Activated T-helper 9 cell treated with anti-CD3 and anti-CD28 coated beads, Interleukin-2, amount 50 U/mL, for 16 hours (primary cell): ENCODE measurements around the gene ABCA2.

Experiments used
- DNase-seq: peaks from one replicate; pipeline ENCODE4 v3.0.0-alpha.2; 2020; ENCODE audit warnings: low read depth

The ABCA2 gene

DNA sequence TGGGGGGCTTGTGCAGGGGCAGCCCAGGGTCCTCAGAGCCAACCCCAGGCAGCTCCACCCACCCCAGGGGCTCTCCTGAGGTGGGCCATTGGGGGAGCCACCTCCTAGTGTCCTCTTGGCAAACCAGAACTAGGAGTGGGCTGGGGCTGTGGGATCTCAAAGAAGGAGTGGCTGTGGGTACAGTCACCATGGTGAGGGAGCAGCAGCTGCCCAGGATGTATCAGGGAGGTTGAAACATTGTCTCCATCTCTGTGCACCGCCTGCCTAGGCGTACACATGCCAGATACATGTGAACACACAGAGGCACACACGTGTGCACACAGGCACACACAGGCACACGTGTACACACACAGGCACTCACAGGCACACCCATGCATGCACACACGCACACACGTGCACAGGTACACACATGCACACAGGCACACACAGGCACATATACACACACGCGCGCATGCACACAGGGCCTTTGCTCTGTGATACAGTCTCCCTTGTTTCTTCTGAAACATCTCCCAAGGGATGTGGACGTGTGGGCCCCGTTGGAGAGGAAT is 65.3 kb downstream of the ABCA2 start:
- DNase-seq = no peak

DNA sequence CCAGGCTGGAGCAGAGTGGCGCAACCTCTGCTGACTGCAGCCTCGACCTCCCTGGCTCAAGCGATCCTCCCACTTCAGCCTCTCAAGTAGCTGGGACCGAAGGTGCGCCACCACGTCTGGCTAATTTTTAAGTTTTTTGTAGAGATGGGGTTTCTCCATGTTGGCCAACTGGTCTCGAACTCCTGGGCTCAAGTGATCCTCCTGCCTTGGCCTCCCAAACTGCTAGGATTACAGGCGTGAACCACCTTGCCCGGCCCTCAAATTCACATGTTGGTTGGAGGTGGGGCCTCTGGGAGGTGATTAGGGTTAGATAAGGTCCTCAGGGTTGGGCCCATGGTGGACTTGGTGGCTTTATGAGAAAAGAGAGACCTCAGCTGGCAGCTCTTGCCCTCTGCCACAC is 65.9 kb downstream of the ABCA2 start:
- DNase-seq = no peak

DNA sequence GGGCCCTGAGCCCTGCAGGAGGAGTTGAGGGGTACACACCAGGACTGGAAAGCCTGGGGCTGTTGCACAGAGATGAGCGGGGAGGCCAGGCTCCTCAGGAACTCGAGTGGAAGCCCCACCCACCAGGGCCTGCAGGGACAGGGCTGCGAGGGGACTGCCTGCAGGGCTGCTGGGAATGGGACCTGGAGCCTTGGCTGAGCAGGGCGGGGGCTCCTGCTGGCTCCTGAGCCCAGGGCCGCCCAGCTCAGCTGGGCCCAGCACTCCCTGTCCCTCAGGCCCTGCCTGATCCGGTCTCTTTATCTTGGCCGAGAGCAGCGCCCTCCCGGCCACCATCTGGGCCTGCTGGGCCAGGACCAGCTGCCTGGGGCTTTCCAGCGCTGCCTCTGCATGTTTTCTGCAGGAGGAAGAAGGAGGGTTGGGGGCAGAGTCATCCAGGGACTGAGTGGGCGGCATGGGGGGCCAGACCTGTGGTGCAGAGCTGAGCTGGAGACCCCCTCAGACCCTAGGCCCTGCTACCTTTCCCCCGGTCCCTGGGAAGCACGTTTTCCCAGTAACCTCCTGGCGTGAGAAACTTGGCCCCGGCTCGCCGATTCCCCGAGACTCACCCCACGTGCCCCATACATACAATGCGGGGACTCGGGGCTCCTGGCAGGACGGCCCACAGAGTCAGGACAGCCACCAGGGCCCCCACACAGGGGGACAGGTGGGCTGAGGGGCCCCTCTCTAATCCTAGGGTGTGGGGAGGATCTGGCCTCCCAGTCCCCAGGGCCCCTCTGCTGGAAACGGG is 66.6 kb downstream of the ABCA2 start:
- DNase-seq = no peak

DNA sequence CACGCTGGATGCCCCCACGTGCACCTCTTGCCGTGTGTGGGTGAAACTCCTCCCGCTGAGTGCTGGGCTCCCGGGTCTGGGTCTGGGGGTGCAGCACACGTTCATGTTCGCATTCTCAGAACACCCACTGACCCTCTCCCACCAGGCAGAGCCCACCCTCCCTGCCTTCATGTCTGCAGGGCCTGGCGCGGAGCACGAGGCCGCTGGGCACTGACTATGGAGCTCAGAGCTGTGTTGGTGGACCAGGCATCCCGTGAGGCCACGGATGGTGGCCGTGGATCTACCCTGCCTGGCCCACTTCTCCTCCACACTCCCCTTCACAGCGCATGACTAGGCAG is 67.1 kb downstream of the ABCA2 start:
- DNase-seq = no peak

DNA sequence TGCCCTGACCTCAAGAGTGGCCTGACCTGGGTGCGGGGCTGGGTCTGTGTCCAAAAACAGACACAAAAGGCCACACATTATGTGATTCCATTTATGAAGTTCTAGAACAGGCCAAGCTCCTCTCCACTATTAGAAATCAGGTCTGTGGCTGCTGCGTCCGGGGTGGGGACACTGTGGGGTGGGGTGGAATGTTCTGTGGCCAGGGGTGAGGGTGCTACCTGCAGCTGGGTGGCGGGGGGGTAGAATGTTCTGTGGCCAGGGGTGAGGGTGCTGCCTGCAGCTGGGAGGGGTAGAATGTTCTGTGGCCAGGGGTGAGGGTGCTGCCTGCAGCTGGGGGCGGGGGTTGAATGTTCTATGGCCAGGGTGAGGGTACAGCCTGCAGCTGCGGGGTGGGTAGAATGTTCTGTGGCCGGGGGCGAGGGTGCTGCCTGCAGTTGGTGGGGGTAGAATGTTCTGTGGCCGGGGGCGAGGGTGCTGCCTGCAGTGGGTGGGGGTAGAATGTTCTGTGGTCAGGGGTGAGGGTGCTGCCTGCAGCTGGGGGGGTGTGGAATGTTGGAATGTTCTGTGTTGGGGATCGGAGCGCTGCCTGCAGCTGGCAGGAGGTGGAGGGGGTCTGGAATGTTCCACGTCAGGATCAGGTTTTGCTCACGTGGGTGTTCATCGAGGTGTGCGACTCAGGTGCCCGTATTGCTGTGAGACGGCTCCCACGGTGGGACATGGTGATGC is 67.7 kb downstream of the ABCA2 start:
- no peak for DNase-seq

DNA sequence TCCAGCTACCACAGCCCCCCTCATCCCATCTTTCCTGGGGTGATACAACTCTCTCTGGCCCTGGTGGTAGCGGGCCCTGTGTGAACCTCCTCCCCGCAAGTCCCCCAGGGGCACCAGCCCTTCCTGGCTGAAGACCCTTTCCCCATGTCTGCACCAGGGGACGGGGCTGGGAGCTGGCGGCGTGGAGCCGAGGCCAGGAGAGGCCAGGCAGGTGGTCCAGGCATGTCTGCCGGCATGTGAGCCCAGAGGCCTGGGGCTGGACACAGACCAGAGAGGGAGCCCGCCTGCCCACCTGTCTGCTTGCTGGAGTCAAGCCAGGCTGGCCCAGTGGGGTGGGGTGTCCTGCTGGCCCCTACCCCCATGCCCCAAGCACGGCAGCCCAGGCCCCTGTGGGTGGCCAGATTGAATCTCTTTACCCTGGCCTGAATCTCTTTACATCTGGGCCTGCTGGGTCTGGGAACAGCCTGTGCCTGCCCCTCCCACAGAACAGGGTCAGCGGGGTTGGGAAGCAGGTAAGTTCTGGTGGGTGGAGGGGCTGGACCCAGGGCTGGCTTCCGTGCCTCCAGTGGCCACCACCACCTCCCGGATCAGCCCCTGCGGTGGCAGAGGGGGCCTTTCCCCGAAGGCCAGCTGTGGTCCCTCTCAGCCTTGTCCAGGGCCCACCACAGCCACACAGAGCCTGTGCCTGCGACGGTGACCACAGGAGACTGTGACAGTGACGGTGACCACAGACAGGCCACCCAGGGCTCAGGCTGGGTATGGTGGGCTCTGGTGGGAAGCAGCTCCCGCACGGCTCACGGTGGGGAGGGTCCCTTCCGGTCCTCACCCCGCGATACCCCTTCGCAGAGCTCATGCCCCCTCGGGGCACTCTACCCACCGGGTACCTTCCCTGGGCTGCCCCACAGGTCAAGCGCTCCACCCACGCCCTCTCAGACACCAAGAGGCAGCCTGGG is 68.9 kb downstream of the ABCA2 start:
- no peak for DNase-seq

DNA sequence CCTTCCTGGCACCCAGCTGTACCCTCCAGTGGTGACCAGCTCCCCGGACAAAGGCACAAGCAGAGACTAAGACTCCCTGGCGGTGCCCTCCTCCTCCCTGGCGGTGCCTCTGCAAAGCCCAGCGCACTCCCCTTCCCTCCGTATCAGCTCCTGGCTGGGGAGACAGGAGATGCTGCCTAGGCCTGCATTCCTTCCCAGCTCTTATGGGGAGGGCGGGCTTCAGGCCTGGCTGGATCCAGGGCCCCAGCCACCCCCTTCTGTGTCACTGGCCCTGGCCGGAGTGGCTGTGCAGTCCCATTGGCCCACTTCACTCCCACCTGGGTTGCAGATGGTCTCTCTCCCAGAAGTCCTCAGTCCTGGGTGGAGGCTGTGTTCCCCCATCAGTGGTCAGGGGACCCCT is 69.6 kb downstream of the ABCA2 start:
- DNase-seq = no peak

DNA sequence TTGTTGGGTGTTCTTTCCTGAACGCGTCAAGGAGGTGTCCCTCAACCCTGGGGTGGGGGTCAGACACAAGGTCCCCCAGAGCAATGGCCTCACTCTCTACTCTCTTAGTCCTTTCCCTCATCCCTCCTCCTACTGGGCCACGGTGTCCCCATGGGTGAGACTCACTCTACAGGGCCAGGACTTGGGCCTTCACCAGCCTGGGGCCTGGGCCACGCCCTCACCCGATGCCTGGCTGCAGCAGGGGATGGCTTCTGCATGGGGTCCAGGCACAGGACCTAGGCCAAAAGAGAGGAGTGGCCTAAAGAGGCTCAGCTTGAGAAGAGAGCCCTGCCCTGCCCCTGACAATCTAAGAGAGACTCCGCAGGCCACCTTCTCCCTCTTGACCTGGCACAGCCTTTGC is 70.1 kb downstream of the ABCA2 start:
- no peak for DNase-seq

DNA sequence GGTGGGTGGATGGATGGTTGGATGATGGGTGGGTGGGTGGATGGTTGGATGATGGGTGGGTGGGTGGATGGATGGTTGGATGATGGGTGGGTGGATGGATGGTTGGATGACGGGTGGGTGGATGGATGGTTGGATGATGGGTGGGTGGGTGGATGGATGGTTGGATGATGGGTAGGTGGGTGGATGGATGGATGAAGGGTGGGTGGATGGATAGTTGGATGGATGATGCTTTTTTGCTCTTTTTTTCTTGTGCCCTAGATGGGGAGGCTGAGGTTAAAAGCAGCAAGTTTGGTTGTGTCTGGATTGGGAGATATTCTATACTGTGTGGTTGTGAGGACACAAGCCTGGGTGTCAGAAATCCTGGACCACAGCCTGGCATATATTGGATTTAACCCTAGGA is 70.6 kb downstream of the ABCA2 start:
- no peak for DNase-seq
